GM10847 (cell line): ENCODE measurements around the gene CASP14.

Experiments used
- POLR2A ChIP-seq: IDR thresholded peaks from 2 replicates; pipeline ENCODE4 v1.6.1; 2011; ENCODE audit not compliant: insufficient read length; ENCODE audit errors: extremely low read depth

The CASP14 gene, protein sequence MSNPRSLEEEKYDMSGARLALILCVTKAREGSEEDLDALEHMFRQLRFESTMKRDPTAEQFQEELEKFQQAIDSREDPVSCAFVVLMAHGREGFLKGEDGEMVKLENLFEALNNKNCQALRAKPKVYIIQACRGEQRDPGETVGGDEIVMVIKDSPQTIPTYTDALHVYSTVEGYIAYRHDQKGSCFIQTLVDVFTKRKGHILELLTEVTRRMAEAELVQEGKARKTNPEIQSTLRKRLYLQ

DNA sequence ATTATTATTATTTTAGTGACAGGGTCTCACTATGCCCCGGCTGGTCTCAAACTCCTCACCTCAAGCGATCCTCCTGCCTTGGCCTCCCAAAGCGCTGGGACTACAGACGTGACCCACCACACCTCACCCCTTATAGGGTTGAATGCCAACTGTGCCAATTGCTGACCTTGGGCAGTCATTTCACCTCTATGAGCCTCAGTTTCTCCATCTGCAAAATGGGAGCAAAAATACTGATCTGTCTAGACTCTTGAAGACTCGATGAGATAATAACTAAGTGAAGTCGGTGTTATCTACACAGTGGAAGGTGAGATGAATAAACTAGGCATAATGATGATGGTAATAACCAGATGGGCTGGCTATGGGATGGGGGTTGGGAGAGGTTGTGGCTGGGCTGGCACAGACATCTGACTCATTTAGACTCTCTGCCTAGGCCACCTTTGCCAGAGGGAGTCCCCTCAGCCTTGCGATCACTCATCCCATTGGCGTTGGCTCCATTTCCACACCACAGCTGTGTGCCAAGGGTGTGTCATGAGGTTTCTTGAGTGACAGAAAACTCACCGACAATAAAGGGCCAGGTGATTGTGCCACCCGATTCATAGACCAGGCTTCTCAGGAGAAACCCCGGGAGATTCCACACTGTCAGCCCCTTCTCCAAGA lies at the start of gene CASP14:
Gene CASP14 (plus strand): TSS at position 596 of the 657 bp plus-strand sequence. CDS start 2,772 bp downstream, outside the sequence.
- TF ChIP-seq POLR2A = no peak

DNA sequence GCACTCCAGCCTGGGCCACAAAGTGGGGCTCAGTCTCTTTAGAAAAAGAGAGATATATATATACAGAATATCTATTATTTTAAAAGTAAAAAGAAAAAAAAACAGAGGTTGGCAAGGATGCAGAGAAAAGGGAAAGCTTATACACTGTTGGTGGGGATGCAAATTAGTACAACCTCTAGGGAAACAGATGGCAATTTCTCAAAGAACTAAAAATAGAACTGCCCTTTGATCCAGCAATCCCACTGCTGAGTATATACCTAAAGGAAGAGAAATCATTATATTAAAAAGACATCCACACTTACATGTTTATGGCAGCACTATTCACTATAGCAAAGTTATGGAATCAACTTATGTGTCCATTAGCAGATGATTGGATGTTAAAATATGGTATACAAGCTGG lies 41.0 kb upstream of the CASP14 start:
- no peak for TF ChIP-seq POLR2A

DNA sequence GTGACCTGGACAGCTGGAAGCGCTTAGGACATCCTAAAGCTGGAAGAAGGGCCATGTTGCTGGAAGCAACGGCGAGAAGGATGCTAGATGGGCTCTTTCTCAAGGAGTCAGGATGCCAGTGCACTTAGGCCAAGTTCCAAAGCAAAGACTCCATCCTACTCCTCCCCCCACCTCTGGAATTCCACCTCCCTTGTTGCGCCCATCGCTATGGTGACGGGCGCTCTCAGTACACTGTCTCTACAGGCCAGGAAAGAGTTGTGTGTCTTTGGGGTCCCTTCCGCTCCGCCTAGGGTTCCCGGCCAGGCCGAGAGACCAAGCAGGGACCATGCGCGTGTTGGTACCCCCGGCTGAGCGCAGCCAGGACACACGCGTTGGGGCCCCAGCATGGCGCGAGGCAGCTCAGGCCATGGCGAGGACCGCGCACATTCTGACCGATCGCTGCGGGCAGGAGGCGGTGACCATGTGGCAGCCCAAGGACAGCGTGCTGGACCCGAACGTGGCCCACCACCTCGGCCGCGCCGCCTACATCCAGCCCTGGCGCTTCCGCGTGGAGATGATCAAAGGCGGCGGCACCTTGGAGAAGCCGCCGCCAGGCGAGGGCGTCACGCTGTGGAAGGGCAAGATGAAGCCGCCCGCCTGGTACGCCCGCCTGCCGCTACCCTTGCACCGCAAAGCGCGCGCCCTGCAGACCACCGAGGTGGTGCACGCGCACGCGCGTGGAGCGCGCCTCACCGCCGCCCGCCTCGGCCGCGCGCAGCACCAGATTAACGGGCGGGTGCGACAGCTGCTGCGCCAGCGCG lies 38.6 kb upstream of the CASP14 start:
- TF ChIP-seq POLR2A = no peak

DNA sequence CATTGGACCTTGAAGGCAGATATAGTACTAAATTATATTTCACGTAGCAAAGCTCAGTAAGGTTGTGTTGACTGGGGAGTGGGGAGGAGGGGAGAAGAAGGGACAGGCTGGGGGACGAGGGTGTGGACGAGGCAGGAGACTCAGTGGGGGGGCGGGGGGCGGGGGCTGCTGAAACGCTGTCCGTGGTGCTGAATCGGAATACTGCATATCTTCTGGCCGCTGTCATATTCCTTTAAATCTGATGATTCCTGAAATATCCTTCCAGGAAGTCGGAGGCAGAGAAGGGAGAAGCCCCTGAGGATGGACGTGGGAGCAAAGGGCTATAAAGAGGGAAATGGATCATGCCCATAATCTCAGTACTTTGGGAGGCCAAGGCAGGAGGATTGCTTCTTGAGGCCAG lies 34.7 kb upstream of the CASP14 start:
- TF ChIP-seq POLR2A = no peak

DNA sequence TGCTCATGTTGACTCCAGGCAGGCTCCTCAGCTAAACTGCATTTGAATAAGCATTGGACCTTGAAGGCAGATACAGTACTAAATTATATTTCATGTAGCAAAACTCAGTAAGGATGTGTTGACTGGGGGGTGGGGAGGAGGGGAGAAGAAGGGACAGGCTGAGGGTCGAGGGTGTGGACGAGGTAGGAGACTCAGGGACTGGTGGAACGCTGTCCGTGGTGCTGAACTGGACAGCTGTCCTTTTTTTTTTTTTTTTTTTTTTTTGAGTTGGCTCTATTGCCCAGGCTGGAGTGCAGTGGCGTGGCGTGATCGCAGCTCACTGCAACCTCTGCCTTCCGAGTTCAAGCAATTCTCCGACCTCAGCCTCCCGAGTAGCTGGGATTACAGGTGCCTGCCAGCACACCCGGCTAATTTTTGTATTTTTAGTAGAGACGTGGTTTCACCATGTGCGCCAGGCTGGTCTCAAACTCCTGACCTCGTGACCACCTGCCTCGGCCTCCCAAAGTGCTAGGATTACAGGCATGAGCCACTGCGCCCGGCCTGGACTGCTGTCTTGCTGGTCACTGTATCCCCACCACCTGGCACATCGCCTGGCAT lies 33.2 kb upstream of the CASP14 start:
- no peak for TF ChIP-seq POLR2A

DNA sequence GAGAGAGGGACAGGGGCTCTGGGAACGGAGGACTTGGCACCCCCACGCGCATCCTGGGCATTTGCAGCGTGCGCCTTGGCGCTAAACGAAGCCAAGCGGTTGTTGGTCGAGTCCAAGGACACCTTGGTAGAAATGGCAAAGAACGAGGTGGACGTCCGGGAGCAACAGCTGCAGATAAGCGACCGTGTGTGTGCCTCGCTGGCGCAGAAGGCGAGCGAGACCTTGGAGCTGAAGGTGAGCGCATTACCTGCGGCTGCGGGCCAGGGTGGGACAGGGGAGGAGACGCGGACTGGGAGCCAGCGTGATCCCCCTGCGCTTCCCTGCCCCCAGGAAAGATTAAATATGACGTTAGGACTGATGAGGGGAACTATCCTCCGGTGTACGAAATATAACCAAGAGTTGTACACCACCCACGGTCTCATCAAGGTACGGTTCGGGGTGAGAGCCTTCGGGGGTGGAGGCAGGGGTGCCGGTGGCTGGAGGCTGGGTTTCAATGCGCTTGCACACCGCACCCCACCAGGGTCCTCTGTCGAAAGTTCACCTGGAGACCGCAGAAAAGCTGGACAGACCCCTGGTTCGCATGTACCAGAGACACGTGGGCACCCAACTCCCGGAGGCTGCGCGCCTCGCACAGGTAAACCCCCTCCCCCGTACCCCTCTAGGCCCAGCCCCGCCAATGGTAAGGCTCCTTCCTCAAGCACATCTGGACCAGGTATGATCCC lies 27.8 kb upstream of the CASP14 start:
- no peak for TF ChIP-seq POLR2A

DNA sequence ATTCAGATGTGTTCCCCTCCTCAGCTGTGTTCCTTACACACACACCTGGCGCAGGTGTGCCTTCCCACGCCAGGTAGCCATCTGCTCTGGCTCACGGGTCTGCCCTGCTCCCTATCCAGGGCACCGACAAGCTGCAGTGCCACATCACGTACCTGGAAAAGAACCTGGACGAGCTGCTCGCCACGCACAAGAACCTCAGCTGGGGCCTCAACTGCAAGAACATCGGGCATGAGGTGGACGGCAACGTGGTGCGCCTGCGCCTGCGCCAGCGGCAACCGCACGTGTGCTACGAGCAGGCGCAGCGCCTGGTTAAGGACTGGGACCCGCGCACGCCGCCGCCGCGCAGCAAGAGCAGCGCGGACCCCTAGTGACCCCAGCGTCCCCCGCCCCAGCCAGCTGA lies 26.5 kb upstream of the CASP14 start:
- TF ChIP-seq POLR2A = no peak

DNA sequence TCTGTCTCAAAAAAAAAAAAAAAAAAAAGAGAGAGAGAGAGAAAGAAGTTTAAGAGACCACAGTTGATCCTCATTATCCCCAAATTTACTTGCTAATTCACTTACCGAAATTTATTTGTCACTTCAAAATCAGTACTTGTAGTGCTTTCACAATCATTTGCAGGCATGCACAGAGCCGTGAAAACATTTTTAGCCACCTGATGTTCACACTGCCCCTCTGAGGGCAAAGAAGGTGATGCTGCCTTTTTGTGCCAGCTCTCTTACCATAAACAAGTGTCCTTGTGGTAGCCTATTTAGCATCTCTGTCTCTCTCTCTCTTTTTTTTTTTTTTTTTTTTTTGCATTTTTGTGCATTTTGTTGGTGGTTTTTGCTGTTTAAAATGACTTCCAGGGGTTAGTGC lies 24.1 kb upstream of the CASP14 start:
- TF ChIP-seq POLR2A = no peak

DNA sequence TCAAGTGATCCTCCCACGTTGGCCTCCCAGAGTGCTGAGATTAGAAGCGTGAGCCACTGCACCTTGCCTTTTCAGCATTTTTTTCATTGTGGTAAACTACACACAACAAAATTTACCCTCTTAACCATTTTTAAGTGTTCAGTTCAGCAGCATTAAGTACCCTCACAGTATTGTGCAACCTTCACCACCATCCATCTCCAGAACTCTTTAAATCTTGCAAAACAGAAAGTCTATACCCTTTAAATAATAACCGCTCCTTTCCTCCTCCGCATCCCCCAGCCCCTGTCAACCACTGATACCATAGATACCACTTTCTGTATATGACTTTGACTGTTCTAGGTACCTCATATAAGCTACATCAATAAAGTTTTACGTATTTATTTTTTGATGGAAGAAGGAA lies 20.8 kb upstream of the CASP14 start:
- TF ChIP-seq POLR2A = no peak

DNA sequence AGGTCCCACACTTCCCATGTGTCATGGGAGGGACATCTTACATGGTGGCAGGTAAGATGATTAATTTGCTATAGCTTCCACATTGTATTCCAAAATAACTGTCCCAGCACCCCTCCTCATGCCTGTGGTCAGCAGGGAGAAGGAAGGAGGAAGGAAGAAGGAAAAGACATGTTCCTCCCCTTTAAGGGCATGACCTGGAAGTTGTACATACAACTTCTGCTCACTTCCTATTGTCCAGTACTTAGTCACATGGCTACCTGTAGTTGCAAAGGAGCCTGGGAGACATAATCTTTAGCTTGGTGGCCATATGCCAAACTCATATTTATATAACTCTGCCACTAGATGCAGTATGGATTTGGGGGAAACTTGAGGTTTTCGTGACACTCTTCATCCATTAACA lies 17.6 kb upstream of the CASP14 start:
- no peak for TF ChIP-seq POLR2A

DNA sequence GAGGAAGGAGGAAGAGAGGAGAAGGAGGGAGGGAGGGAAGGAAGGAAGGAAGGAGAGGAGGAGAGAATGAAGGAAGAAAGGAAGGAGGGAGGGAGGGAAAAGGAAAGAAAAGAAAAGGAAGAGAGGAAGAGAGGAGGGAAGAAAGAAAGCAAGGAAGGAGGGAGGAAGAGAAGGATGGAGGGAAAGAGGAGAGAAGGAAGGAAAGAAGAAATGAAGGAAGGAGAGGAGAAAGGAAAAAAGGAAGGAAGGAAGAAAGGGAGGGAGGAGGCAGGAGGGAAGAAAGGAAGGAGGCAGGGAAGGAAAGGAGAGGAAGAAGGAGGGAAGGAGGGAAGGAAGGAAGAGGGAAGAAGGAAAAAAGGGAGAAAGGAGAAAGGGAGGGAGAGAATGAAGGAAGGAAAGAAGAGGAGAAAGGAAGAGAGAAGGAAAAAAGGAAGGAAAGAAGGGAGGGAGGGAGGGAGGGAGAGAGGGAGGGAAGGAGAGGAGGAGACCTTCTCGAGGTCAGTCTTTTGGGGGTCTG lies 13.4 kb upstream of the CASP14 start:
- TF ChIP-seq POLR2A = no peak

DNA sequence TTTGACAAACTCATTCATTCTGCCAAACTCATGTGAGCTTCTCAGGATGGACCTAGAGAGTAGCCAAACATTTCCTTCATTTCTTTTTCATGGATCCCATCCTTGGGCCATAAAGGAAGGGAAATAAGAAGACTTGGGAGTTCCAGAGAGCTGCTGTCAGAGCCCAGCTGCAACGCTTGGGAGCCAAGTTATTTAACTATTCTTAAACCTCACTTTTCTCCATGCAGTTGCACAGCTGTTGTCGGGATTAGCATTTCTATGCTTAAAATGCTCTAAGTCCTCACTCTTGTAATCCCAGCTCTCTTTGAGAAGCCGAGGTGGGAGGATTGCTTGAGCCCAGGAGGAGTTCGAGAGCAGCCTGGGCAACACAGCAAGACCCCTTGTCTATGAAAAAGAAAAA lies 11.7 kb upstream of the CASP14 start:
- no peak for TF ChIP-seq POLR2A

DNA sequence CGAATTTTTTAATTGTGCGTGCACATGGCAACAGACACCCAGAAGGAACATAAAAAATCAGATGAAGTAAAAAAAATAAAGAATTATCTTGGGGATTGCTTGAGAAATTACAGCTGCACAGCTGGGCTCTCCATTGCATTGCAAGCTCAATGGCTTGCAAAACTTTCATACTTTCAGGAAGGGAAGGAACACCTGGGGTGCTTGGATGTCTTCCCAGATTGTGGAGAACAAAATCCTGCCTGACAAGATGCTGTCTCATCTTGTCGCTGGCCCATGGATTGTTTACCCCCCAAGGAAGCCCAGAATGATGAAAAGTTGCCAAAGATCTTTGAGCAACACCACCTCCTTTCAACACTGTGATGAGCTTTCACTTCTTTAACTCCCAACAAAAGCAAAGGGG lies 11.0 kb upstream of the CASP14 start:
- no peak for TF ChIP-seq POLR2A

DNA sequence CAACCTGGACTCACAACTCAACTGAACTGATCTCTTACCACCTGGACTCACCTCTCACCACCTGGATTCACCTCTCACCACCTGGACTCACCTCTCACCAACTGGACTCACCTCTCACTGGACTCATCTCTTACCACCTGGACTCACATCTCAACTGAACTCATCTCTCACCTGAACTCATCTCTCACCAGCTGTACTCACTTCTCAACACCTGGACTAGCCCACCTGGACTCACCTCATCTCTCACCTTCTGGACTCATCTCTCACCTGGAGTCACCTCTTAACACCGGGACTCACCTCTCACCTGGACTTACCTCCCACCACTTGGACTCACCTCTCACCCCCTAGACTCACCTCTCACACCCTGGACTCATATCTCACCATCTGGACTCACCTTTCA lies 7.3 kb upstream of the CASP14 start:
- no peak for TF ChIP-seq POLR2A

DNA sequence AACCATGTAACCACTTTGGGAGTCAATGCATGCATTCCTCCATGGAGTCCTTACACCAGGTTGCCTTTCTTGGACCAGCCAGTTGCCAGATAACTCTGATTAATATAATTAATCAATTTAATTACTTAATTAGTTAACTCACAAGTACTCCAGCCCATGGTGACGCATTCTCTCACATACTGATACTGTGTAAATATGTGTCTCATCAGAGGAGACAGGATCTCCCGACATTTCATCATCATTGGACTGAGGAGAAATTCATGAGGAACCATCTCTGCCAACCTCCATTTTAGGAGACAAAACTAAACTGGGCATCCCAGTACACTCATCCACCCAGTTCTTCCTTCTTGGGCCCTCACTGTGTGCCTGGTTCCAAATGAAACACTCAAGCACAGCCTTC lies 6.5 kb upstream of the CASP14 start:
- no peak for TF ChIP-seq POLR2A
